ENCODE data around the gene MMP17. TPM values are rescaled to one million over a fixed set of nuclear protein-coding genes. Genes with fewer than 3 reads are reported as not detected.

Gene MMP17
- total and polyA plus RNA-seq, 2 of the 4 experiments (the other 2 are of a cell fraction) = 1.4 to 11.8 TPM

DNA sequence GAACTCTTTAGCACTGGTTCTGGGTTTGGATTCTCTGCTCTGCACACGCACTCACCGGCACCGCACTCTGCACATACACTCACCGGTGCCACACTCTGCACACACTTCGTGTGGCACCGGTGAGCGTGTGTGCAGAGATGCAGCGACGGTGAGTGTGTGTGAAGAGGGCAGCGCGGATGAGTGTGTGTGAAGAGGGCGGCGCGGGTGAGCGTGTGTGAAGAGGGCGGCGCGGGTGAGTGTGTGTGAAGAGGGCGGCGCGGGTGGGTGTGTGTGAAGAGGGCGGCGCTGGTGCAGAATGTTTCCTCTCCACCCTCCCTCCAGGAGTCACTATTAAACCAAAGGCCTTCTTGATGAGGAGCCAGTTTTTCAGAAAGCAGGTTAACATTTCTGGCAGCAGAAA is 49.2 kb upstream of the MMP17 start:
- ChIA-PET CTCF (no interaction called here), POLR2A (ENCODE audit: unreplicated experiment) (no interaction called here)
- Histone ChIP-seq H4K20me1 (ENCODE audit: insufficient read depth, low read length) (peaks cover 3% of the 10 kb centered on the region; the same call in 1 of the 2 replicates), H4K91ac (ENCODE audit: insufficient read depth, low read depth, low read length) (no peak overlapping the region), H2BK5ac (ENCODE audit: low read depth, low read length, poor library complexity, severe bottlenecking) (no peak overlapping the region), H3K9me3 (ENCODE audit: control insufficient read depth, insufficient read depth, low read length) (no peaks in the 10 kb centered on the region), H3K36me3 (ENCODE audit: control insufficient read depth, insufficient read depth, low read length) (peaks cover 19% of the 10 kb centered on the region), H2AK9ac (replicated peaks; ENCODE audit: low read depth, low read length, poor library complexity) (no peak overlapping the region), H3K4ac (ENCODE audit: low read depth, low read length) (no peak overlapping the region), H3K79me1 (ENCODE audit: low read depth in 1 of 2, low read length in 2 of 2) (peaks cover 3 to 14% of the 10 kb centered on the region in 2 experiments; a peak in 3 of 4 replicates), H2BK15ac (ENCODE audit: low read depth, low read length) (no peak overlapping the region), H3K23ac (ENCODE audit: low read depth, low read length) (no peak overlapping the region), H3K14ac (replicated peaks; ENCODE audit: low read depth, low read length) (no peak overlapping the region), H2AK5ac (ENCODE audit: low read depth, low read length) (no peak overlapping the region), H3K27me3 (ENCODE audit: control insufficient read depth, insufficient read depth, low read length) (no peaks in the 10 kb centered on the region), H2BK20ac (ENCODE audit: low read depth, low read length) (no peak overlapping the region), H2AFZ (replicated peaks; ENCODE audit: low read length, poor library complexity) (no peak overlapping the region), H3K27ac (ENCODE audit: insufficient read depth, low read length) (no peak overlapping the region), H4K8ac (ENCODE audit: low read depth in 2 of 2, low read length in 2 of 2) (no peak overlapping the region), H3K56ac (ENCODE audit: extremely low read depth, insufficient read depth, low read length) (no peak overlapping the region), H3K9me1 (ENCODE audit: insufficient read depth, low read length) (no peaks in the 10 kb centered on the region), H3K9ac (ENCODE audit: low read depth, low read length) (no peak overlapping the region), H3K18ac (ENCODE audit: low read depth, low read length) (no peak overlapping the region), H3K4me2 (ENCODE audit: low read depth, low read length) (no peak overlapping the region), H4K5ac (ENCODE audit: low read depth, low read length) (no peak overlapping the region), H3K4me3 (ENCODE audit: insufficient read depth, low read depth, low read length) (no peak overlapping the region), H2BK120ac (ENCODE audit: low read depth, low read length) (no peak overlapping the region), H3K4me1 (ENCODE audit: control insufficient read depth, insufficient read depth, low read length) (peaks cover 2% of the 10 kb centered on the region; the same call in 1 of the 2 replicates)
- BruUV-seq (replicated peaks) = no TSS peak
- DNase-seq (no peak), ATAC-seq (ENCODE audit: low read depth) (no peak)
- in situ Hi-C loops (cut with MboI; ENCODE audit: low sequenced_read_pairs) = no loop called here
- no CpG with 5 or more reads among the region's 23 CpGs for WGBS, 2 experiments (ENCODE audit: extremely low coverage in 2 of 2, insufficient read length in 1 of 2)
- TF ChIP-seq BHLHE40 (IDR thresholded peaks at IDR 0.05; ENCODE audit: low read depth, low read length) = no peak
- no peak for TF ChIP-seq SMC3 (IDR thresholded peaks at IDR 0.05; ENCODE audit: low read depth, low read length)
- TF ChIP-seq RFX5 (IDR thresholded peaks at IDR 0.05; ENCODE audit: low read depth, low read length) = no peak
- no peak for TF ChIP-seq CEBPB (IDR thresholded peaks at IDR 0.05; ENCODE audit: low read depth, low read length)
- no peak for TF ChIP-seq MAZ (IDR thresholded peaks at IDR 0.05; ENCODE audit: borderline replicate concordance, low read depth, low read length)
- no peak for TF ChIP-seq RAD21 (IDR thresholded peaks at IDR 0.05; ENCODE audit: low read length)
- TF ChIP-seq, protein P1, sequence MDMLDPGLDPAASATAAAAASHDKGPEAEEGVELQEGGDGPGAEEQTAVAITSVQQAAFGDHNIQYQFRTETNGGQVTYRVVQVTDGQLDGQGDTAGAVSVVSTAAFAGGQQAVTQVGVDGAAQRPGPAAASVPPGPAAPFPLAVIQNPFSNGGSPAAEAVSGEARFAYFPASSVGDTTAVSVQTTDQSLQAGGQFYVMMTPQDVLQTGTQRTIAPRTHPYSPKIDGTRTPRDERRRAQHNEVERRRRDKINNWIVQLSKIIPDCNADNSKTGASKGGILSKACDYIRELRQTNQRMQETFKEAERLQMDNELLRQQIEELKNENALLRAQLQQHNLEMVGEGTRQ (IDR thresholded peaks at IDR 0.05; ENCODE audit: low read depth, low read length) = no peak
- TF ChIP-seq, protein P2, sequence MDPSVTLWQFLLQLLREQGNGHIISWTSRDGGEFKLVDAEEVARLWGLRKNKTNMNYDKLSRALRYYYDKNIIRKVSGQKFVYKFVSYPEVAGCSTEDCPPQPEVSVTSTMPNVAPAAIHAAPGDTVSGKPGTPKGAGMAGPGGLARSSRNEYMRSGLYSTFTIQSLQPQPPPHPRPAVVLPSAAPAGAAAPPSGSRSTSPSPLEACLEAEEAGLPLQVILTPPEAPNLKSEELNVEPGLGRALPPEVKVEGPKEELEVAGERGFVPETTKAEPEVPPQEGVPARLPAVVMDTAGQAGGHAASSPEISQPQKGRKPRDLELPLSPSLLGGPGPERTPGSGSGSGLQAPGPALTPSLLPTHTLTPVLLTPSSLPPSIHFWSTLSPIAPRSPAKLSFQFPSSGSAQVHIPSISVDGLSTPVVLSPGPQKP (IDR thresholded peaks at IDR 0.05; ENCODE audit: borderline replicate concordance, low read depth, low read length) = no peak
- no peak for TF ChIP-seq MAFK (IDR thresholded peaks at IDR 0.05; ENCODE audit: low read depth, low read length)
- TF ChIP-seq CHD1 (IDR thresholded peaks at IDR 0.05; ENCODE audit: low read depth, low read length) = no peak
- intact Hi-C loops (cut with micrococcal nuclease) = no loop called here
- dilution Hi-C loops (cut with HindIII; ENCODE audit: low sequenced_read_pairs, unreplicated experiment) = no loop called here
